HG02981 (cell line): ENCODE measurements around the gene TNF.
"Not testable (repeated sequence)": the region's sequence is repeated elsewhere in the genome, so short reads cannot be mapped to it uniquely, and the experiment has no call there.

ENCODE experiments used
- ATAC-seq: cut with Tn5 transposase; IDR thresholded peaks from one replicate; pipeline ENCODE4 v1.9.1; 2021; ENCODE audit warnings: mild to moderate bottlenecking, moderate library complexity; ENCODE audit not compliant: unreplicated experiment

TNF gene

GRCh38 chr6:31586599-31587281, 11.4 kb downstream of the TNF start:
- no peak for ATAC-seq

- ATAC-seq, result no peak
Observed at GRCh38 chr6:31587791-31588777, 12.7 kb downstream of the TNF start.

- ATAC-seq, result no peak
Observed at GRCh38 chr6:31588871-31589650, 13.7 kb downstream of the TNF start.

DNA sequence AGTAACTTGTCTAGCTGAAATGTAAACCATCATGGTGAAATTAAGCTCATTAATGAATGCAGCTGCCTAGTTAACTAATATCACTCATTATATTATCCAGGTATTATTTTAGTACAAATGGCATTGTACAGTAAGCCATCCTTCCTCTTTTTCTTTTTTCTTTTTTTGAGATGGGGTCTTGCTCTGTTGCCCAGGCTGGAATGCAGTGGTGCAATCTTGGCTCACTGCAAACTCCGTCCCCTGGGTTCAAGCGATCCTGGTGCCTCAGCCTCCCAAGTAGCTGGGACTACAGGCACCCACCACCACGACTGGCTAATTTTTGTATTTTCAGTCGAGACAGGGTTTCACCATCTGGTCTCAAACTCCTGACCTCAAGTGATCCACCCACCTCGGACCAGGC, 15.3 kb downstream of the TNF start:
- ATAC-seq, result not testable (repeated sequence)

- ATAC-seq, result no peak
Observed at GRCh38 chr6:31592396-31592771, 17.0 kb downstream of the TNF start.

DNA sequence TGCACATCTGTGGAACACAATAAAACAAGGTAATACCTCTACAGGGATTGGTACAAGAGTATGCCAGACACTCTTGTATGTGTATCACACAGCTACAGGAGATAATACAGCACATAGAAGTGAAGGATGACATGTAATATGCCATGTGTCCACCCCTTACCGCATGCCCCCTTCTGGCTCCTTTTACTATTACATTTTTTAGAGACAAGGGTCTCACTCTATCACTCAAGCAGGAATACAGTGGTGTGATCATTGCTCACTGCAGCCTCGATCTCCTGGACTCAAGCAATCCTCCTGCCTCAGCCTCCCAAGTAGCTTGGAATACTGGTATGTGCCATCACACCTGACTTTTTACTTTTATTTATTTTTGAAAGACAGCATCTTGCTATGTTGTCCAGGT, 21.6 kb downstream of the TNF start:
- ATAC-seq, result peak; percentile 53

DNA sequence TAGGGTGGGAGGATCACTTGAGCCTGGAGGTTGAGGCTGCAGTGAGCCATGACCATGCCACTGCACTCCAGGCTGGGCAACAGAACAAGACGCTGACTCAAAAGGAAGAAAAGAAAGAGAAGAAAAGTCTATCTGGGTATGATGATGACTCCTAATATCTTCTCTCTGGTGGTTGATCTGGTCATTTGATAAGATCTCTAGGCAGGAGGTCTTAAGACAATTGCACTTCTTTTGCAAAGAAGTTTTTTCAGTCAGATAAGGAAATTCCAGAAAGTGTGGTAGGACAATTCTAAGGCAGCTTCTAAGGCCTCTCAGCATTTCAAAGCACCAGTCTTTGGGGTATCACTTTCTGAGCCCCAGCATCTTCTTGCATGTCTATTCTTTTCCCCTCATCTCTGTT, 32.0 kb downstream of the TNF start:
- no peak for ATAC-seq

- no peak for ATAC-seq
Observed at GRCh38 chr6:31609519-31610406, 34.4 kb downstream of the TNF start.

GRCh38 chr6:31610968-31611367, 35.6 kb downstream of the TNF start:
- no peak for ATAC-seq

DNA sequence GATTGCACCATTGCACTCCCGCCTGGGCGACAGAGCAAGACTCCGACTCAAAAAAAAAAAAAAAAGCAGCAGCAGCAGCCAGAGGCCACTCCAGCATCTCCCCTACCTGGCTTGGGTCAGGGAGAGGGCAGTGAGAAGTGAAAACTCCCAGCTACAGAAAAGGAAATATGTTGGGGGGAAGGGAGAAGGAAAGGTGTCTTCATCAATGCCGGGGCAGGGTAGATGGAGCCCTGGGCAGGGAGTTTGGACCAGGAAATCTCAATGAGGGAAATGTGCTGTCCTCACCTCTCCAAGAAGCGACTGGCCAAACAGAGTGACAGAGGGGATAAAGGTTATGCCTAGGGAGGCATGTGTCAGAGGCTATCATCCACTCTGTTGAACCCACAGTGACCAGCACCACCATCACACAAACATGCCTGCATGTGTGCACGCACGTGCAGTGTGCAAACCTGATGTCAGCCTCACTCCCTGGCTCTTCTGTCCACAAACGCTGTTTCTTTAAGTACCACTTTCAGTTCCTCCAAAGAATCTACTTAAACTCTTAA, 38.8 kb downstream of the TNF start:
- ATAC-seq, result no peak

DNA sequence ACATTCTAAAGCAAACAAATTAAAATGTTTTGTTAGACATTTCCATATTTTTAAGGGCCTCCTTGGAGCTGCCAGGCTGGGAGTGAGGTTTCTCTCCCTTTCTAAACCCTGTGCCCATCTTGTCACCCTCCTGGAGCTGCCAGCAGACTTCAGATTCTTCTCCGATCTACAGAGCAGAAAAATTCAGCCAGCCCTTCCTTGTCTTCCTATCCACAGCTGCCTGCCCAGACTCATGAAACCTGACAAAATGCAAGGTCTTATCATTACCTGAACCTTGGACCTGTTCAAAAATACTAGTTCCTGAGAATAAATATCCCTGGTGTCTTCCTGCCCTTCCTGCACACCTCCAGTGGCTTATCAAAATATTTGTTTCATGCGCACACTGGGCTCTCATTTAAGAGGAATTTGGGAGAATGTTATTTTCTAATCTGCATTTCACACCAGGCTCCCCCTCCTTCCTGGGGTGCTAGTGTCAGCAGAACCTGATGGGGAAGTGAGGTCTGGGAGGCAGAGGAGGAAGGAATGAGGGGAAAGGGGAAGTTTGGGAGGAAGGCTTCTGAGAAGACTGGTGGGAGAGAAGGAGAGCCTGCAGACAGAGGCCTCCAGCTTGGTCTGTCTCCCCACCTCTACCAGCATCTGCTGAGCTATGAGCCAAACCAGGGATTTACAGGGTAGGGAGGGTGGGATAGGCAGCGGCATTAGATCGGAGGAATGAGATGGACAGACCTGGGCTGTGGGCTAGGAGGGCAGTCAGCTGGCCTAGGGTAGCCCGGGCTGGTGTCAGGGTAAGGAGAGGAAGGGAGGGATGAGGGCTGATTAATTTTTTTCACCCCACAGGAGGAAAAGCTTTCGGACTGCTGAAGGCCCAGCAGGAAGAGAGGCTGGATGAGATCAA, 39.6 kb downstream of the TNF start, which contains the start of gene AIF1:
Gene AIF1, plus strand, starts transcription at position 551 of the 895 bp plus-strand sequence. Its CDS starts 96 bp downstream, at position 647.
- no peak for ATAC-seq

GRCh38 chr6:31615748-31616147, 40.4 kb downstream of the TNF start:
- no peak for ATAC-seq

DNA sequence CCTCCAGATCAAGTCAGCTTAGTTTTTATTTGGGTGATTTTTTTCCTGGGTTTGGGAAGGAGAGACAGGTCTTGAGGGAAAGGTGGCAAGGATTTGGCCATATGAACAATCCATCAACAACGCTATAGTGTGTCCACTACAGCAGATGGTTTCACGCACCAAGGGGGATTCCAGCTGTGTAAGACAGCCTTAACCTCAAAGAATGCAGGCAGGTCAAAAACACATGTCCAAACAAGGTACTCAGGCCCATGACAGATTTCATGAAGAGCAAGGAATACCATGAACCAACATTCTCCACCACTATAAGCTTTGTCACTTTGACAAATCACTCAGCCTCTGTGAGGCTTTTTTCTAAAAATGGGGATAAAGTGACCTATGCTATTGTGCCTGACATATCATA, 41.6 kb downstream of the TNF start:
- no peak for ATAC-seq

DNA sequence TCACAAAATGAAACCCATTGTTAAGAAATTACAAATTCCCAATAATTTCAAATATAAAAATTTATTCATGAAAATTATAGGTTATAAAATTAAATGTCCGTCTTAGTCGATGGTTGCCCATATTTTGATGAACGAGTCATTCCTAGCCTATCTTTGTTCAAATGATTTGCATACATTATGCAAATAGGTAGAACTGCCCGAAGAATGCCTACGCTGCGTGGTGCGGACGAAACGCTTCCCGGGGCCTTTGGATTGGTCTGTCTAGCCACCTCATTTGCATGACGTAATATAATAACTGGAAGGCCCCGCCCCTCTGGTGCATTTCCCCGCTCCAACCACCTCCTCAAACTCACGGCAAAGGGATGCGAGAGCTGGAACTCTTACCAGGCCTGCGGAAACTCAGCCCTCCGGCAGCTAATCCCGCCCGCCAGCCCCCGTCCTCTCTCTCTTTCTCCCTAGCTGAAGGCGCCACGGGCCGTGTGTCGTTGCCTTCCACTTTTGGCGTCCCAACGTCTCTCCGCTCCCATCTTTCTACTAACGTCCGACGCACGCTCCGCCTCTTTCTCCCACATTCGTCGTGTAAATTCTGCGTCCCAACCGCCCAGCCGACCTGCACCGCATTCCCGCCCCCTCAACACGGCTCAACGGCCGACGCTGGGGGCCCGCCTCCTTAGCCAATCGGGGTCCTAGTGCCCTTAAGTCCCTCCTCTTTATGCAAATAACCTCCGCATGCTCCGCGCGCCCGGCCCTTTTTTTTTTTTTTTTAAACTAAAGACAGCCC, 44.6 kb downstream of the TNF start:
- ATAC-seq, result peak; percentile 79

- peak; percentile 49 for ATAC-seq
Observed at GRCh38 chr6:31620586-31621319, 45.4 kb downstream of the TNF start, which contains the start of gene PRRC2A. TSS of gene PRRC2A (plus strand) at chr6:31620715. CDS start at chr6:31622790, 2,075 bp downstream.

GRCh38 chr6:31621320-31621939, 46.1 kb downstream of the TNF start:
- ATAC-seq, result no peak

DNA sequence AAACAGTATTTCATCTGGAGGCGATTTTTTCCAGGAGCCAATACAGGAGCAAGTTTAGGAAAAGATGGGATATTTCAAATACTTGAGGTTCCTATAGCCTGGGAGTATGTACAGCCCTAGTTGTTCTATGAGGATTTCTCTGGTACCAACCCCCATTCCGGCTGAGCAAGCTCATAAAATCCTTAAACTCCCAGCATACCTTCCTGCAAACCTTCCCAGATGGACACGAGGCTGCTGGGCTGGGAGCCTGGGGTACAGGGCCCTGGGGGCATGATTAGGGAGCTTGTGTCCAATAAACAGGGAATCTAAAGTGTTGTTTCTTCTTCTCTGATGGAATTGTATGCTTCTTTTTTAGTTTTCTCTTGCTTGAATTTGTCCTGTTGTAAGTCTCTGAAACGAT, 46.6 kb downstream of the TNF start:
- no peak for ATAC-seq
